Retinal pigment epithelial cell (primary cell): ENCODE measurements around the gene TOM1L2.

ENCODE experiments used
- DNase-seq: peaks from one replicate; pipeline ENCODE4 v3.0.0-alpha.2; 2010; ENCODE audit warnings: low read depth
- H3K4me3 ChIP-seq: 2 replicates; pipeline ENCODE4 v1.5.1; 2011; ENCODE audit warnings: mild to moderate bottlenecking, low read length, control low read depth, moderate library complexity
- CTCF ChIP-seq: conservative IDR thresholded peaks from 2 replicates; pipeline ENCODE4 v1.5.1; 2011; ENCODE audit warnings: low read depth, low read length, control low read depth, inconsistent platforms

The TOM1L2 gene

GRCh38 chr17:17952691-17953090 is 19.5 kb downstream of the TOM1L2 start:
- no peak overlapping the region for H3K4me3 ChIP-seq
- no peak for TF ChIP-seq CTCF
- no peak for DNase-seq

- TF ChIP-seq CTCF, result no peak
- no peak for DNase-seq
- no peak overlapping the region for H3K4me3 ChIP-seq
Observed at GRCh38 chr17:17951524-17951923, 20.7 kb downstream of the TOM1L2 start.

- peak; percentile 32 for TF ChIP-seq CTCF
- no peak overlapping the region for H3K4me3 ChIP-seq
- DNase-seq, result no peak
Observed at GRCh38 chr17:17950806-17951205, 21.4 kb downstream of the TOM1L2 start.

GRCh38 chr17:17950347-17950746 is 21.9 kb downstream of the TOM1L2 start:
- TF ChIP-seq CTCF, result no peak
- no peak for DNase-seq
- H3K4me3 ChIP-seq, result no peak overlapping the region

- H3K4me3 ChIP-seq, result no peak overlapping the region
- no peak for DNase-seq
- no peak for TF ChIP-seq CTCF
Observed at GRCh38 chr17:17947966-17948365, 24.2 kb downstream of the TOM1L2 start.

GRCh38 chr17:17947309-17947708 is 24.9 kb downstream of the TOM1L2 start:
- no peak for TF ChIP-seq CTCF
- no peak overlapping the region for H3K4me3 ChIP-seq
- no peak for DNase-seq

GRCh38 chr17:17946093-17946492 is 26.1 kb downstream of the TOM1L2 start:
- no peak overlapping the region for H3K4me3 ChIP-seq
- TF ChIP-seq CTCF, result no peak
- no peak for DNase-seq
